K562 (cell line): ENCODE data around the gene SLC2A14. TPM values are rescaled to one million over a fixed set of nuclear protein-coding genes. Genes with fewer than 3 reads are reported as not detected.
A peak's percentile ranks its signal among the peaks of the same experiment; 100 is the strongest.
"Not testable (repeated sequence)": the region's sequence is repeated elsewhere in the genome, so short reads cannot be mapped to it uniquely, and the experiment has no call there.

Experiments used
- ATAC-seq: fragments of 200-7000 bp; cut with Tn5 transposase; 3 replicates; pipeline ENCODE4 v1.9.1; 2020; ENCODE audit warnings: moderate library complexity
- BruUV-seq: library from RNA; stranded (reverse); fragments of 400-500 nt; replicated peaks from 2 replicates; lab custom pipeline; 2021; lab: Mats Ljungman, UMichigan
- CTCF ChIA-PET: fragments of 300-600 bp; formaldehyde crosslinking; extraction: SDS; loops from one replicate; lab custom pipeline; 2021; ENCODE audit warnings: low intra/inter-chr PET ratio; lab: Yijun Ruan, JAX
- POLR2A ChIA-PET: fragments of 300-600, 350-650 bp; sonication (Branson Sonifier 250); formaldehyde crosslinking; extraction: SDS; loops from one replicate; lab custom pipeline; 2021; ENCODE audit warnings: antibody characterized with exemption, inconsistent platforms; lab: Yijun Ruan, JAX
- DNase-seq, 4 experiments: peaks; one replicate each; pipeline versions ENCODE4 v3.0.0 to v3.0.0-alpha.2; 2011 to 2018; ENCODE audit warnings: low spot score in 3 of 4, mixed read lengths in 3 of 4; ENCODE audit errors: extremely low read depth in 1 of 4
- FAIRE-seq: peaks from 2 replicates; lab custom pipeline; 2011; peaks lifted over from hg19 to GRCh38; lab: Jason Lieb, UNC
- H2AFZ ChIP-seq: 2 replicates; pipeline ENCODE4 v1.6.0; 2011; ENCODE audit warnings: low read depth, low read length, control low read depth, inconsistent platforms
- H3K27ac ChIP-seq: fragments of 200-600 bp; 3 replicates; pipeline ENCODE4 v1.8.0; 2011; ENCODE audit warnings: low read depth, mild to moderate bottlenecking, control low read depth, inconsistent platforms, low read length, moderate library complexity, mixed read lengths; ENCODE audit errors: extremely low read depth
- H3K27me3 ChIP-seq, 2 experiments: fragments of 300-600 bp in 1 of 2; 2 replicates in 1 of 2; 3 replicates in 1 of 2; pipeline versions ENCODE4 v1.6.0 to v1.8.0; 2011; ENCODE audit warnings: inconsistent platforms in 2 of 2, low read length in 2 of 2, mild to moderate bottlenecking in 1 of 2, mixed read lengths in 1 of 2, moderate library complexity in 1 of 2; ENCODE audit not compliant: control insufficient read depth in 2 of 2, insufficient read depth in 2 of 2
- H3K36me3 ChIP-seq: fragments of 300-600 bp; 3 replicates; pipeline ENCODE4 v1.8.0; 2011; ENCODE audit warnings: mild to moderate bottlenecking, low read length, inconsistent platforms; ENCODE audit not compliant: control insufficient read depth, insufficient read depth
- H3K4me1 ChIP-seq, 2 experiments: fragments of 200-600 bp in 1 of 2; replicated peaks in 1 of 2; 2 replicates in 1 of 2; 3 replicates in 1 of 2; pipeline versions ENCODE4 v1.5.1 to v1.8.0; 2011; ENCODE audit warnings: inconsistent platforms in 2 of 2, low read length in 2 of 2, mild to moderate bottlenecking in 1 of 2, mixed read lengths in 1 of 2, moderate library complexity in 1 of 2; ENCODE audit not compliant: control insufficient read depth in 2 of 2, insufficient read depth in 2 of 2
- H3K4me2 ChIP-seq: 2 replicates; pipeline ENCODE4 v1.6.1; 2011; ENCODE audit warnings: low read length, control low read depth, inconsistent platforms, mixed read lengths; ENCODE audit not compliant: insufficient read depth
- H3K4me3 ChIP-seq: fragments of 200-600 bp; sonication (generic), shearing (Covaris generic); 2 replicates; pipeline ENCODE4 v1.5.1; 2016; ENCODE audit warnings: control low read depth, inconsistent platforms
- H3K79me2 ChIP-seq: fragments of 200-600 bp; 3 replicates; pipeline ENCODE4 v1.8.0; 2011; ENCODE audit warnings: low read length, inconsistent platforms; ENCODE audit not compliant: control insufficient read depth, insufficient read depth
- H3K9ac ChIP-seq, 2 experiments: 2 replicates each; pipeline versions ENCODE4 v1.6.0 to v1.6.1; 2011; ENCODE audit warnings: low read depth in 2 of 2, low read length in 2 of 2, control low read depth in 1 of 2, inconsistent platforms in 1 of 2, mild to moderate bottlenecking in 1 of 2, mixed read lengths in 1 of 2; ENCODE audit not compliant: insufficient read depth in 1 of 2
- H3K9me1 ChIP-seq: one replicate; pipeline ENCODE4 v1.6.0; 2011; ENCODE audit warnings: inconsistent platforms, mild to moderate bottlenecking, low read length, moderate library complexity; ENCODE audit not compliant: control insufficient read depth, insufficient read depth
- H3K9me3 ChIP-seq: replicated peaks from 2 replicates; pipeline ENCODE4 v1.5.1; 2011; ENCODE audit warnings: low read depth, low read length, inconsistent platforms; ENCODE audit not compliant: control insufficient read depth, insufficient read depth
- H4K20me1 ChIP-seq: replicated peaks from 2 replicates; pipeline ENCODE4 v1.6.1; 2011; ENCODE audit warnings: low read length, inconsistent platforms, mixed read lengths; ENCODE audit not compliant: control insufficient read depth, insufficient read depth
- BHLHE40 ChIP-seq: IDR thresholded peaks from 2 replicates; pipeline ENCODE4 v1.6.1; 2011; ENCODE audit warnings: low read length, improper control_type of control experiment
- CLOCK ChIP-seq: fragments of 250-450 bp; sonication (Bioruptor Pico); IDR thresholded peaks from 2 replicates; pipeline ENCODE4 v1.4.0; 2020; ENCODE audit warnings: mild to moderate bottlenecking, moderate library complexity, borderline replicate concordance
- EP400 ChIP-seq: fragments of 450-650 bp; IDR thresholded peaks from 2 replicates; pipeline ENCODE4 v1.6.1; 2017; ENCODE audit warnings: antibody characterized with exemption, mild to moderate bottlenecking, moderate library complexity
- JUNB ChIP-seq: fragments of 450-650 bp; formaldehyde crosslinking; conservative IDR thresholded peaks from 2 replicates; pipeline ENCODE4 v1.4.0; 2020; ENCODE audit warnings: mild to moderate bottlenecking
- KDM4B ChIP-seq, 2 experiments: fragments of 450-650 bp in 1 of 2; sonication (generic) in 1 of 2; IDR thresholded peaks; 2 replicates each; pipeline ENCODE4 v1.6.1; 2016 to 2017; ENCODE audit warnings: borderline replicate concordance in 2 of 2, antibody characterized with exemption in 1 of 2, low read depth in 1 of 2, mild to moderate bottlenecking in 1 of 2
- NFIC ChIP-seq: fragments of 450-650 bp; IDR thresholded peaks from 2 replicates; pipeline ENCODE4 v1.6.1; 2017; ENCODE audit warnings: mild to moderate bottlenecking, inconsistent platforms
- RFX5 ChIP-seq: IDR thresholded peaks from 2 replicates; pipeline ENCODE4 v1.6.1; 2011; ENCODE audit warnings: low read depth, mild to moderate bottlenecking, improper control_type of control experiment, low read length
- STAT5A ChIP-seq: IDR thresholded peaks from 2 replicates; pipeline ENCODE4 v1.6.1; 2012; ENCODE audit warnings: low read length, inconsistent platforms, borderline replicate concordance
- ZKSCAN1 ChIP-seq: fragments of 150-350 bp; IDR thresholded peaks from 2 replicates; pipeline ENCODE4 v1.6.1; 2016; ENCODE audit warnings: low read depth, low read length
- ZNF449 ChIP-seq: fragments of 250-450 bp; sonication (Bioruptor Pico); IDR thresholded peaks from 2 replicates; pipeline ENCODE4 v1.8.0; 2022; ENCODE audit warnings: moderate library complexity, mild to moderate bottlenecking, inconsistent platforms
- WGBS: fragments of 100-300 bp; shearing (Covaris generic); methylation state at CpG from one replicate; pipeline ENCODE4 v1.1.6; 2016; ENCODE audit warnings: low coverage, mixed read lengths; ENCODE audit not compliant: insufficient coverage; ENCODE audit errors: missing lambda C conversion rate; 5-methylcytosine and 5-hydroxymethylcytosine counted together
- in situ Hi-C: fragments of 300-500 bp; cut with MboI; formaldehyde crosslinking; loops from 4 replicates; pipeline ENCODE4 v1.15.0; 2018; ENCODE audit warnings: inconsistent platforms, mixed read lengths
- intact Hi-C: fragments of 100-400 bp; cut with micrococcal nuclease; formaldehyde crosslinking; loops from 2 replicates; pipeline ENCODE4 v1.14.2; 2022
- polyA plus RNA-seq, 8 experiments: library from polyadenylated mRNA; depleted of rRNA in 4 of 8; stranded (reverse) in 5 of 8; unstranded in 3 of 8; fragments of >200 nt; fragmentation: Nextera tagmentation in 2 of 8; fragmentation: Illumina TruSeq in 1 of 8; extraction: Ambion mirVana in 2 of 8; extraction: Trizol in 1 of 8; gene quantifications; 2 replicates each; pipeline versions ENCODE4 v1.2.1 to v1.2.3, GENCODE V29; 2011 to 2014; ENCODE audit warnings: inconsistent platforms in 1 of 8, missing spikeins in 1 of 8
- total RNA-seq, 7 experiments: library from RNA; depleted of rRNA in 6 of 7; stranded (reverse); fragments of >200 nt in 6 of 7; fragmentation: Illumina TruSeq in 2 of 7; extraction: Trizol in 2 of 7; gene quantifications; 2 replicates each; pipeline versions ENCODE4 v1.2.1 to v1.2.3, GENCODE V29; 2011 to 2021; ENCODE audit warnings: low replicate concordance in 1 of 7

The SLC2A14 gene
- total and polyA plus RNA-seq, 9 of the 15 experiments (the other 6 are each of a cell fraction or from before 2014, with no cell fraction given), result 0.13 to 8.9 (median 4.8) TPM; not detected in 1

- peak; percentile 73 for FAIRE-seq
- H3K4me3 ChIP-seq, H3K9me3 ChIP-seq, H4K20me1 ChIP-seq, in situ Hi-C loops, H3K79me2 ChIP-seq, H3K9ac ChIP-seq, CTCF ChIA-PET, ATAC-seq, H3K27ac ChIP-seq, H3K36me3 ChIP-seq, H3K4me2 ChIP-seq, H3K4me1 ChIP-seq, POLR2A ChIA-PET, H2AFZ ChIP-seq, H3K27me3 ChIP-seq, H3K9me1 ChIP-seq, DNase-seq, intact Hi-C loops, BruUV-seq: not testable (repeated sequence)
- 0% methylated on average over 2 of the region's 4 CpGs for WGBS
These were observed 25.3 kb downstream of the SLC2A14 start for GRCh38 chr12:7847226-7848097.

GRCh38 chr12:7844116-7844515, 28.6 kb downstream of the SLC2A14 start:
- Histone ChIP-seq H4K20me1 (no peaks in the 10 kb centered on the region), H3K4me1 (no peaks in the 10 kb centered on the region), H3K9me3 (no peaks in the 10 kb centered on the region), H2AFZ (no peak overlapping the region), H3K9ac (no peak overlapping the region), H3K4me2 (no peak overlapping the region), H3K4me3 (no peak overlapping the region), H3K27me3 (peaks cover 0 to 11% of the 10 kb centered on the region in 2 experiments; a peak in 2 of 5 replicates), H3K9me1 (no peaks in the 10 kb centered on the region), H3K36me3 (no peaks in the 10 kb centered on the region), H3K79me2 (no peaks in the 10 kb centered on the region), H3K27ac (no peak overlapping the region)
- ATAC-seq (no peak), DNase-seq (no peak), FAIRE-seq (no peak)
- WGBS, result 1% methylated on average over 5 of the region's 5 CpGs
- intact Hi-C loops, result no loop called here
- POLR2A ChIA-PET, result no interaction called here
- no TSS peak for BruUV-seq
- in situ Hi-C loops, result no loop called here
- CTCF ChIA-PET, result no interaction called here
- TF ChIP-seq KDM4B (IDR thresholded peaks at IDR 0.05; ENCODE audit: borderline replicate concordance in 2 of 2, low read depth in 1 of 2), result no peak
- TF ChIP-seq ZNF449 (CRISPR knock-in tag), result no peak
- TF ChIP-seq RFX5, result no peak
- no peak for TF ChIP-seq ZKSCAN1
- TF ChIP-seq EP400, result no peak
- no peak for TF ChIP-seq JUNB
- no peak for TF ChIP-seq CLOCK (CRISPR knock-in tag)
- TF ChIP-seq STAT5A, result no peak
- no peak for TF ChIP-seq NFIC
- TF ChIP-seq BHLHE40, result no peak
